HEK293 (cell line): Measurements from ENCODE around the gene PTPRN2.

Experiments
- MEIS1 ChIP-seq: sonication (generic); formaldehyde crosslinking; IDR thresholded peaks from 2 replicates; pipeline ENCODE4 v1.8.1; 2022; ENCODE audit warnings: missing genetic modification reagents, mild to moderate bottlenecking, borderline replicate concordance
- ZBTB21 ChIP-seq: fragments of 450-650 bp; formaldehyde crosslinking; IDR thresholded peaks from 2 replicates; pipeline ENCODE4 v1.5.1; 2017; ENCODE audit warnings: missing biosample characterization, missing genetic modification characterization
- ZNF302 ChIP-seq: fragments of 450-650 bp; formaldehyde crosslinking; IDR thresholded peaks from 2 replicates; pipeline ENCODE4 v1.5.1; 2016; ENCODE audit warnings: missing biosample characterization, missing genetic modification characterization, low read depth
- ZNF335 ChIP-seq: fragments of 450-650 bp; formaldehyde crosslinking; conservative IDR thresholded peaks from 2 replicates; pipeline ENCODE4 v1.5.1; 2016; ENCODE audit warnings: missing biosample characterization, missing genetic modification characterization
- ZNF596 ChIP-seq: fragments of 450-650 bp; IDR thresholded peaks from 2 replicates; pipeline ENCODE4 v1.5.0; 2018; ENCODE audit warnings: missing biosample characterization, mild to moderate bottlenecking, missing genetic modification characterization, moderate library complexity
- ZNF621 ChIP-seq: fragments of 450-650 bp; formaldehyde crosslinking; IDR thresholded peaks from 2 replicates; pipeline ENCODE4 v1.5.1; 2017; ENCODE audit warnings: missing biosample characterization, missing genetic modification characterization
- ZNF843 ChIP-seq: fragments of 450-650 bp; formaldehyde crosslinking; IDR thresholded peaks from 2 replicates; pipeline ENCODE4 v1.5.1; 2016; ENCODE audit warnings: missing biosample characterization, missing genetic modification characterization
- TF ChIP-seq, protein P1 (sequence below): fragments of 450-650 bp; formaldehyde crosslinking; optimal IDR thresholded peaks from 2 replicates; pipeline ENCODE3; 2016; ENCODE audit warnings: missing biosample characterization, mild to moderate bottlenecking, missing genetic modification characterization
- TF ChIP-seq, protein P2 (sequence below): fragments of 450-650 bp; formaldehyde crosslinking; IDR thresholded peaks from 2 replicates; pipeline ENCODE4 v1.5.1; 2016; ENCODE audit warnings: missing biosample characterization, missing genetic modification characterization, low read depth
- TF ChIP-seq, protein P3 (sequence below): fragments of 450-650 bp; formaldehyde crosslinking; IDR thresholded peaks from 2 replicates; pipeline ENCODE4 v1.5.1; 2016; ENCODE audit warnings: missing biosample characterization, missing genetic modification characterization
- TF ChIP-seq, protein P4 (sequence below): fragments of 450-650 bp; formaldehyde crosslinking; IDR thresholded peaks from 2 replicates; pipeline ENCODE4; 2016; ENCODE audit warnings: missing biosample characterization, missing genetic modification characterization
- TF ChIP-seq, protein P5 (sequence below): fragments of 450-650 bp; formaldehyde crosslinking; IDR thresholded peaks from 2 replicates; pipeline ENCODE4 v1.5.1; 2016; ENCODE audit warnings: missing biosample characterization, missing genetic modification characterization

DNA sequence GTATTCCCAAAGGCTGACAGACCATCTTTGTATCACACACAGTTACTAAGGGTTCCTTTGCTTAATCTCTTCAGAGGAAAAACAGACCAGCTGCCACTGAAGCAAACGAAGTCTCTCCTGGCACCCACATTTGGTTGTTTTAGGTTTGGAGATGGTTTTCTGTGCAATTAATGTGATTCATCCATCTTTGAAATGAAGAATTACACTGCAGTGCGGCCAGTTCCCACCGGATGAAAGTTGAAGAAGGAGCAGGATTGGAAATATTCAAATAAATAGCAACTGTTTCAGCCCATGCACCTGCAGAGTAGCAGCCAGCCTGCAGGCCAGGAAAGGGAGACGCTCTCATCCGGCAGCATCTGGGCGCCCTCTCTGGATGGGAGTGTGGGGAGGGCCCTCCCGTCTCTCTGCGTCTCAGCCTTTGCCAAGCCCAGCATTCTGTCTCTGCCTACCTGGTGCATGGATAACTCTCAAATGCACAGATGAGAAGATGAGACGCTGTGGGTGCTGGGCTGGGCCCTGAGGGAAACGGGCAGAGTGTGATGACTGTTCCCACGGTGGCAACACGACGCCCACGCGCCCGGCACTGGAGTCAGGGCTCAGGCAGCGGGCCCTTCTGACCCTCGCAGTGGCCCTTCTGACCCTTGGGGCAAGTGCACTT is 214.0 kb downstream of the PTPRN2 start:
- TF ChIP-seq, protein P1, sequence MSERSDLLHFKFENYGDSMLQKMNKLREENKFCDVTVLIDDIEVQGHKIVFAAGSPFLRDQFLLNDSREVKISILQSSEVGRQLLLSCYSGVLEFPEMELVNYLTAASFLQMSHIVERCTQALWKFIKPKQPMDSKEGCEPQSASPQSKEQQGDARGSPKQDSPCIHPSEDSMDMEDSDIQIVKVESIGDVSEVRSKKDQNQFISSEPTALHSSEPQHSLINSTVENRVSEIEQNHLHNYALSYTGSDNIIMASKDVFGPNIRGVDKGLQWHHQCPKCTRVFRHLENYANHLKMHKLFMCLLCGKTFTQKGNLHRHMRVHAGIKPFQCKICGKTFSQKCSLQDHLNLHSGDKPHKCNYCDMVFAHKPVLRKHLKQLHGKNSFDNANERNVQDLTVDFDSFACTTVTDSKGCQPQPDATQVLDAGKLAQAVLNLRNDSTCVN (tag by site-specific recombination): no peak
- TF ChIP-seq, protein P2, sequence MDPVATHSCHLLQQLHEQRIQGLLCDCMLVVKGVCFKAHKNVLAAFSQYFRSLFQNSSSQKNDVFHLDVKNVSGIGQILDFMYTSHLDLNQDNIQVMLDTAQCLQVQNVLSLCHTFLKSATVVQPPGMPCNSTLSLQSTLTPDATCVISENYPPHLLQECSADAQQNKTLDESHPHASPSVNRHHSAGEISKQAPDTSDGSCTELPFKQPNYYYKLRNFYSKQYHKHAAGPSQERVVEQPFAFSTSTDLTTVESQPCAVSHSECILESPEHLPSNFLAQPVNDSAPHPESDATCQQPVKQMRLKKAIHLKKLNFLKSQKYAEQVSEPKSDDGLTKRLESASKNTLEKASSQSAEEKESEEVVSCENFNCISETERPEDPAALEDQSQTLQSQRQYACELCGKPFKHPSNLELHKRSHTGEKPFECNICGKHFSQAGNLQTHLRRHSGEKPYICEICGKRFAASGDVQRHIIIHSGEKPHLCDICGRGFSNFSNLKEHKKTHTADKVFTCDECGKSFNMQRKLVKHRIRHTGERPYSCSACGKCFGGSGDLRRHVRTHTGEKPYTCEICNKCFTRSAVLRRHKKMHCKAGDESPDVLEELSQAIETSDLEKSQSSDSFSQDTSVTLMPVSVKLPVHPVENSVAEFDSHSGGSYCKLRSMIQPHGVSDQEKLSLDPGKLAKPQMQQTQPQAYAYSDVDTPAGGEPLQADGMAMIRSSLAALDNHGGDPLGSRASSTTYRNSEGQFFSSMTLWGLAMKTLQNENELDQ (tag by site-specific recombination): no peak
- TF ChIP-seq ZNF596 (tag by site-specific recombination) (no peak), ZNF302 (tag by site-specific recombination) (no peak), ZNF335 (tag by site-specific recombination) (no peak), MEIS1 (CRISPR knock-in tag) (no peak), ZNF621 (tag by site-specific recombination) (no peak), ZNF843 (tag by site-specific recombination) (no peak), ZBTB21 (tag by site-specific recombination) (no peak)
- TF ChIP-seq, protein P3, sequence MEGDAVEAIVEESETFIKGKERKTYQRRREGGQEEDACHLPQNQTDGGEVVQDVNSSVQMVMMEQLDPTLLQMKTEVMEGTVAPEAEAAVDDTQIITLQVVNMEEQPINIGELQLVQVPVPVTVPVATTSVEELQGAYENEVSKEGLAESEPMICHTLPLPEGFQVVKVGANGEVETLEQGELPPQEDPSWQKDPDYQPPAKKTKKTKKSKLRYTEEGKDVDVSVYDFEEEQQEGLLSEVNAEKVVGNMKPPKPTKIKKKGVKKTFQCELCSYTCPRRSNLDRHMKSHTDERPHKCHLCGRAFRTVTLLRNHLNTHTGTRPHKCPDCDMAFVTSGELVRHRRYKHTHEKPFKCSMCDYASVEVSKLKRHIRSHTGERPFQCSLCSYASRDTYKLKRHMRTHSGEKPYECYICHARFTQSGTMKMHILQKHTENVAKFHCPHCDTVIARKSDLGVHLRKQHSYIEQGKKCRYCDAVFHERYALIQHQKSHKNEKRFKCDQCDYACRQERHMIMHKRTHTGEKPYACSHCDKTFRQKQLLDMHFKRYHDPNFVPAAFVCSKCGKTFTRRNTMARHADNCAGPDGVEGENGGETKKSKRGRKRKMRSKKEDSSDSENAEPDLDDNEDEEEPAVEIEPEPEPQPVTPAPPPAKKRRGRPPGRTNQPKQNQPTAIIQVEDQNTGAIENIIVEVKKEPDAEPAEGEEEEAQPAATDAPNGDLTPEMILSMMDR: no peak
- TF ChIP-seq, protein P4, sequence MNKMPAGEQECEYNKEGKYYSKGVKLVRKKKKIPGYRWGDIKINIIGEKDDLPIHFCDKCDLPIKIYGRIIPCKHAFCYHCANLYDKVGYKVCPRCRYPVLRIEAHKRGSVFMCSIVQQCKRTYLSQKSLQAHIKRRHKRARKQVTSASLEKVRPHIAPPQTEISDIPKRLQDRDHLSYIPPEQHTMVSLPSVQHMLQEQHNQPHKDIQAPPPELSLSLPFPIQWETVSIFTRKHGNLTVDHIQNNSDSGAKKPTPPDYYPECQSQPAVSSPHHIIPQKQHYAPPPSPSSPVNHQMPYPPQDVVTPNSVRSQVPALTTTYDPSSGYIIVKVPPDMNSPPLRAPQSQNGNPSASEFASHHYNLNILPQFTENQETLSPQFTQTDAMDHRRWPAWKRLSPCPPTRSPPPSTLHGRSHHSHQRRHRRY (tag by site-specific recombination): no peak
- TF ChIP-seq, protein P5, sequence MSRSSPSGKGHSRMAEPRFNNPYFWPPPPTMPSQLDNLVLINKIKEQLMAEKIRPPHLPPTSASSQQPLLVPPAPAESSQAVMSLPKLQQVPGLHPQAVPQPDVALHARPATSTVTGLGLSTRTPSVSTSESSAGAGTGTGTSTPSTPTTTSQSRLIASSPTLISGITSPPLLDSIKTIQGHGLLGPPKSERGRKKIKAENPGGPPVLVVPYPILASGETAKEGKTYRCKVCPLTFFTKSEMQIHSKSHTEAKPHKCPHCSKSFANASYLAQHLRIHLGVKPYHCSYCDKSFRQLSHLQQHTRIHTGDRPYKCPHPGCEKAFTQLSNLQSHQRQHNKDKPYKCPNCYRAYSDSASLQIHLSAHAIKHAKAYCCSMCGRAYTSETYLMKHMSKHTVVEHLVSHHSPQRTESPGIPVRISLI: no peak
